ENCODE measurements around the gene LRRK1.

Gene LRRK1

DNA sequence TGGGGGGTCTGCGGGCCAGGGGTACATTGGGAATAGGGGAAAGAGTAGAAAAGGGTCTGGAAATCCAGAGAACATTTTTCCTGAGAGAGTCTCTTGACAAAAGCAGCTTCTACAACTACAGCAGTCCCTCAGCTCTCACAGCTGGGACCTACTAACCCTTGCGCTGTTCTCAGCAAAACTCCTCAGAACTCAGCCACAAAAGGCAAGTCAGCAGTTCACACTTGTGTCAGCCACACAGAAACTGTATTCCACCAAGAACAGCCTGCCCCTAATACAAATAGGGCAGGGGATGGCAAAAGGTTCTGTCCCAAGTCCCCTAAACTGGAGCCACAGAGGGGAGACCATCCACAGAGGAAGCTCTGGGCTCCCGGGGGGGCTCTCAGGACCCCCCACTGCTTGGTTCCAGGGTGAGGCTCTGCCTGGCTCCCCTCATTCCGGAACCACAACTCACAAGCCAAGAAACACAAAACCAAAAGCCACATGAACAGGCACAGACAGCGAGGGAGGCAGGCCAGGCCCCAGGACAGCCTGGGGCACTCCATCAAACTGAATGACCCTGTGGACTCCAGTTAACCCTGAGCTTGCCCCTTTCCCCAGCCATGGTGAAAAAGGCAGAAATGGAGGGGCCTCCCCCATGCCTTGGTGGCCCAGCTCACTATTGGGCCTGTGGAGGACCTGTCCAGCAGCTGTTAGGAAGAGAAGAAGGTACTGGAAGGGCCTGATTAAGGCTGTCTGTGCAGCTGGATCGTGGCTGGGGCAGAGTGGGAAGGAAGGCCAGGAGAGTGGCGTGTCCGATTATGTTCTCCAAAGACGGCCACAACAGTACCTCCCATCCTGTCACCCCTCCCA is 170.6 kb downstream of the LRRK1 start:
- Histone ChIP-seq H3K36me3 (ENCODE audit: insufficient read depth, low read length) (no peaks in the 10 kb centered on the region; the same call in 1 of the 2 replicates), H3K9me2 (ENCODE audit: low read depth, low read length) (no peaks in the 10 kb centered on the region), H3K27ac (ENCODE audit: low read depth, low read length, poor library complexity, severe bottlenecking) (no peak overlapping the region), H3K79me2 (ENCODE audit: insufficient read depth, low read length) (no peaks in the 10 kb centered on the region), H3K4me1 (ENCODE audit: insufficient read depth, low read length, severe bottlenecking) (peaks cover 4% of the 10 kb centered on the region), H4K20me1 (ENCODE audit: insufficient read depth, low read length) (no peaks in the 10 kb centered on the region), H2AFZ (ENCODE audit: low read length) (no peak overlapping the region), H3K27me3 (ENCODE audit: insufficient read depth, low read length) (peaks cover 3% of the 10 kb centered on the region; the same call in 1 of the 2 replicates), H3K4me2 (ENCODE audit: low read length) (no peak overlapping the region), H3K9ac (ENCODE audit: low read length) (no peak overlapping the region; the same call in 1 of the 2 replicates), H3K4me3 (ENCODE audit: low read depth, low read length, poor library complexity, severe bottlenecking) (no peak overlapping the region), H3F3A (ENCODE audit: insufficient read depth, low read length) (no peaks in the 10 kb centered on the region), H3K9me3 (ENCODE audit: low read length) (no peaks in the 10 kb centered on the region)
- TF ChIP-seq EZH2 (IDR thresholded peaks at IDR 0.05; ENCODE audit: borderline replicate concordance, low read length), result no peak
- TF ChIP-seq, protein P1, sequence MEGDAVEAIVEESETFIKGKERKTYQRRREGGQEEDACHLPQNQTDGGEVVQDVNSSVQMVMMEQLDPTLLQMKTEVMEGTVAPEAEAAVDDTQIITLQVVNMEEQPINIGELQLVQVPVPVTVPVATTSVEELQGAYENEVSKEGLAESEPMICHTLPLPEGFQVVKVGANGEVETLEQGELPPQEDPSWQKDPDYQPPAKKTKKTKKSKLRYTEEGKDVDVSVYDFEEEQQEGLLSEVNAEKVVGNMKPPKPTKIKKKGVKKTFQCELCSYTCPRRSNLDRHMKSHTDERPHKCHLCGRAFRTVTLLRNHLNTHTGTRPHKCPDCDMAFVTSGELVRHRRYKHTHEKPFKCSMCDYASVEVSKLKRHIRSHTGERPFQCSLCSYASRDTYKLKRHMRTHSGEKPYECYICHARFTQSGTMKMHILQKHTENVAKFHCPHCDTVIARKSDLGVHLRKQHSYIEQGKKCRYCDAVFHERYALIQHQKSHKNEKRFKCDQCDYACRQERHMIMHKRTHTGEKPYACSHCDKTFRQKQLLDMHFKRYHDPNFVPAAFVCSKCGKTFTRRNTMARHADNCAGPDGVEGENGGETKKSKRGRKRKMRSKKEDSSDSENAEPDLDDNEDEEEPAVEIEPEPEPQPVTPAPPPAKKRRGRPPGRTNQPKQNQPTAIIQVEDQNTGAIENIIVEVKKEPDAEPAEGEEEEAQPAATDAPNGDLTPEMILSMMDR (IDR thresholded peaks at IDR 0.05; ENCODE audit: low read length), result no peak

DNA sequence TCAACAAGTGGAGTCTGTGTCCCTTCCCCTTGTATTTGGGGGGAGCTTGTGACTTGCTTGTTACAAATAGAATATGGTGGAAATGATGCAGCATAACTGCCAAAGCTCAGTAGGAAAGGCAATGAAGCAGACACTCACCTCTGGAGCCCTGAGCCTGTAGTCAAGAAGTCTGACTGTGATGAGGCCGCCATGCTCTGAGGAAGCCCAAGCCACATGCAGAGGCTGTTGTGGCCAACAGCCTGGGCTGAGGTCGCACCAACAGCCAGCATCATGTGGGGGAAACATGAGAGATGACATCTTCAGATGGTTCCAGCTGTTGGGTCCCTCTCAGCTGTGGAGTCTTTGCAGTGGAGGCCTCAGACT is 171.3 kb downstream of the LRRK1 start:
- H3K9ac ChIP-seq (ENCODE audit: low read length), result no peak overlapping the region

DNA sequence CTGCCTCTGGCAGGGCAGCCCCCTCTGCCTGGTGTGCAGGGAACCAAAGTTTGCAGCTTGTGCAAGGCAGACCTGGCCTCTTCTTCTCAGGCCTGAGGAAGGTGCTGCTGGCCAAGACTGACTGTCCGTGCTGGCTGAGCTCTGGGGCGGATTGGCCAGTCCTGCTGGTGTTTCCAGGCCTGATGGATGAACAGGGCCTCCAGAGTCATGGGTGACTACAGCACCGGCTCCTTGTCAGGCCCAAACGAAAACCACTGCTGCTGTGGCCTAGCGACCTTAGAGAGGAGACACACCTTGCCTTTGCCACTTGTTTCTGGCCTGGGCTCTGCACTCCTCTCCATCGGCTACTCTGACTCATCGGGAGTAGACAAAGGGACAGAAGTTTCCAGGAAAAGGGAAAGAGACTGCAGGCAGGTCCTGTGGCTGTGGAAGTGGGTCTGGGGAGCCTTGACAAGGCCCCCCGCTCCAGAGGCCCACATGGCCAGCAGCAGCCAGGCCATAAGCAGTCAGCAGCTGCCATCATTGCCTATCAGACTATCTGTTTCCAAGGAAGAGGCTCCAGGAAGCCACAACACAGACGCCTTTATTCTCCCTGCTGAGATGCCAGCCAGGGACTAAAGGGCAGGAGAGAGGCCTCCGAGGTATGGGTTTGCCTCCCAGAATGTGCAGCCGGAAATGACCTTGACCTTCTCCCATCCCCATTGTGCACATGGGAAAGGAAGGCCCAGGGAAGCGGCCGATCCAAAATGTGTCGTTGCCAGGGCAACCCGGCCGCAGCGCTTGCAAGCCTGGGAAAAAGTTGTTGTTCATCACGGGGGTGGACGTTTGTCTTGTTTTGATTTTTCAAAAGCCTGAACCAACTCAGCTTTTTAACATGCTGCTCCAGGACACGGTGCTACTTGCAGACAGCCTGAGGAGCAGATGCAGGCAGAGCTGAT is 172.2 kb downstream of the LRRK1 start:
- Histone ChIP-seq H3K36me3 (ENCODE audit: insufficient read depth, low read length) (no peaks in the 10 kb centered on the region; the same call in 1 of the 2 replicates), H3K9me3 (ENCODE audit: low read length) (no peaks in the 10 kb centered on the region), H3K27me3 (ENCODE audit: insufficient read depth, low read length) (peaks cover 6% of the 10 kb centered on the region; the same call in 1 of the 2 replicates), H3K79me2 (ENCODE audit: insufficient read depth, low read length) (no peaks in the 10 kb centered on the region), H3K4me1 (ENCODE audit: insufficient read depth, low read length, severe bottlenecking) (peaks cover 4% of the 10 kb centered on the region), H3K9ac (ENCODE audit: low read length) (no peak overlapping the region), H3K4me2 (ENCODE audit: low read length) (no peak overlapping the region), H3K9me2 (ENCODE audit: low read depth, low read length) (no peaks in the 10 kb centered on the region), H3K4me3 (ENCODE audit: low read depth, low read length, poor library complexity, severe bottlenecking) (no peak overlapping the region), H4K20me1 (ENCODE audit: insufficient read depth, low read length) (no peaks in the 10 kb centered on the region), H3K27ac (ENCODE audit: low read depth, low read length, poor library complexity, severe bottlenecking) (no peak overlapping the region), H3F3A (ENCODE audit: insufficient read depth, low read length) (no peaks in the 10 kb centered on the region), H2AFZ (ENCODE audit: low read length) (no peak overlapping the region)
- TF ChIP-seq, protein P1 (IDR thresholded peaks at IDR 0.05; ENCODE audit: low read length), result no peak
- no peak for TF ChIP-seq EZH2 (IDR thresholded peaks at IDR 0.05; ENCODE audit: borderline replicate concordance, low read length)

More for the DNA sequence above, 171.3 kb downstream of the LRRK1 start:
- H3K79me2 ChIP-seq (ENCODE audit: insufficient read depth, low read length), result no peaks in the 10 kb centered on the region
- H3K9me2 ChIP-seq (ENCODE audit: low read depth, low read length), result no peaks in the 10 kb centered on the region
- no peak overlapping the region for H2AFZ ChIP-seq (ENCODE audit: low read length)
- no peaks in the 10 kb centered on the region for H3K9me3 ChIP-seq (ENCODE audit: low read length)
- peaks cover 6% of the 10 kb centered on the region; the same call in 1 of the 2 replicates for H3K27me3 ChIP-seq (ENCODE audit: insufficient read depth, low read length)
- H3K4me3 ChIP-seq (ENCODE audit: low read depth, low read length, poor library complexity, severe bottlenecking), result no peak overlapping the region
- peaks cover 4% of the 10 kb centered on the region for H3K4me1 ChIP-seq (ENCODE audit: insufficient read depth, low read length, severe bottlenecking)
- no peak overlapping the region for H3K27ac ChIP-seq (ENCODE audit: low read depth, low read length, poor library complexity, severe bottlenecking)
- H4K20me1 ChIP-seq (ENCODE audit: insufficient read depth, low read length), result no peaks in the 10 kb centered on the region
- no peaks in the 10 kb centered on the region; the same call in 1 of the 2 replicates for H3K36me3 ChIP-seq (ENCODE audit: insufficient read depth, low read length)
- H3K4me2 ChIP-seq (ENCODE audit: low read length), result no peak overlapping the region
- TF ChIP-seq EZH2 (IDR thresholded peaks at IDR 0.05; ENCODE audit: borderline replicate concordance, low read length), result no peak
- TF ChIP-seq, protein P1 (IDR thresholded peaks at IDR 0.05; ENCODE audit: low read length), result no peak
- no peaks in the 10 kb centered on the region for H3F3A ChIP-seq (ENCODE audit: insufficient read depth, low read length)
